OCI-LY1 (cell line): Measurements from ENCODE around the gene PIM1.

ENCODE experiments used
- H2AFZ ChIP-seq: fragments of 200-600 bp; sonication (generic), shearing (Covaris generic); 2 replicates; pipeline ENCODE4 v1.6.0; 2014; ENCODE audit warnings: antibody characterized with exemption, mild to moderate bottlenecking, low read length
- H3F3A ChIP-seq: fragments of 200-600 bp; sonication (generic), shearing (Covaris generic); 2 replicates; pipeline ENCODE4 v1.6.0; 2014; ENCODE audit warnings: mild to moderate bottlenecking, antibody characterized with exemption, low read length, moderate library complexity; ENCODE audit not compliant: insufficient read depth
- H3K27ac ChIP-seq: fragments of 200-600 bp; sonication (generic); 2 replicates; pipeline ENCODE4 v1.5.1; 2014; ENCODE audit warnings: low read length, mixed run types, mild to moderate bottlenecking, low read depth; ENCODE audit not compliant: poor library complexity, severe bottlenecking
- H3K27me3 ChIP-seq: fragments of 200-600 bp; sonication (generic); 2 replicates; pipeline ENCODE4 v1.6.0; 2014; ENCODE audit warnings: antibody characterized with exemption, mild to moderate bottlenecking, low read length, moderate library complexity; ENCODE audit not compliant: insufficient read depth
- H3K36me3 ChIP-seq: fragments of 200-600 bp; sonication (generic); 2 replicates; pipeline ENCODE4 v1.6.1; 2014; ENCODE audit warnings: mild to moderate bottlenecking, antibody characterized with exemption, low read length, moderate library complexity, mixed read lengths; ENCODE audit not compliant: insufficient read depth
- H3K4me1 ChIP-seq: fragments of 200-600 bp; sonication (generic); 2 replicates; pipeline ENCODE4 v1.5.1; 2014; ENCODE audit warnings: mild to moderate bottlenecking, low read length, moderate library complexity; ENCODE audit not compliant: insufficient read depth, severe bottlenecking
- H3K4me2 ChIP-seq: fragments of 200-600 bp; sonication (generic), shearing (Covaris generic); 2 replicates; pipeline ENCODE4 v1.6.1; 2014; ENCODE audit warnings: low read length
- H3K4me3 ChIP-seq: fragments of 200-600 bp; sonication (generic); 2 replicates; pipeline ENCODE4 v1.5.1; 2014; ENCODE audit warnings: low read length, low read depth, mild to moderate bottlenecking, mixed read lengths; ENCODE audit not compliant: poor library complexity, severe bottlenecking
- H3K79me2 ChIP-seq: fragments of 200-600 bp; shearing (Covaris generic); 2 replicates; pipeline ENCODE4 v1.6.1; 2016; ENCODE audit warnings: mixed run types, low read length, mixed read lengths; ENCODE audit not compliant: insufficient read depth
- H3K9ac ChIP-seq: fragments of 200-600 bp; sonication (generic), shearing (Covaris generic); 2 replicates; pipeline ENCODE4 v1.6.1; 2014; ENCODE audit warnings: mild to moderate bottlenecking, low read length, mixed read lengths
- H3K9me2 ChIP-seq: fragments of 200-600 bp; sonication (generic), shearing (Covaris generic); 2 replicates; pipeline ENCODE4 v1.6.1; 2014; ENCODE audit warnings: low read depth, mild to moderate bottlenecking, low read length, mixed read lengths
- H3K9me3 ChIP-seq: fragments of 200-600 bp; shearing (Covaris generic); 2 replicates; pipeline ENCODE4 v1.6.1; 2014; ENCODE audit warnings: low read length, mixed read lengths
- H4K20me1 ChIP-seq: fragments of 200-600 bp; sonication (generic), shearing (Covaris generic); 2 replicates; pipeline ENCODE4 v1.6.0; 2016; ENCODE audit warnings: mild to moderate bottlenecking, low read length; ENCODE audit not compliant: insufficient read depth
- CTCF ChIP-seq: fragments of 200-600 bp; sonication (generic), shearing (Covaris generic); IDR thresholded peaks from 2 replicates; pipeline ENCODE4 v1.5.1; 2017; ENCODE audit warnings: mild to moderate bottlenecking, antibody characterized with exemption, low read length, moderate library complexity, mixed read lengths
- EZH2 ChIP-seq: fragments of 200-600 bp; sonication (generic), shearing (Covaris generic); IDR thresholded peaks from 2 replicates; pipeline ENCODE4 v1.8.0; 2017; ENCODE audit warnings: borderline replicate concordance, mixed run types, mild to moderate bottlenecking, antibody characterized with exemption, low read length, moderate library complexity, mixed read lengths

Gene PIM1

DNA sequence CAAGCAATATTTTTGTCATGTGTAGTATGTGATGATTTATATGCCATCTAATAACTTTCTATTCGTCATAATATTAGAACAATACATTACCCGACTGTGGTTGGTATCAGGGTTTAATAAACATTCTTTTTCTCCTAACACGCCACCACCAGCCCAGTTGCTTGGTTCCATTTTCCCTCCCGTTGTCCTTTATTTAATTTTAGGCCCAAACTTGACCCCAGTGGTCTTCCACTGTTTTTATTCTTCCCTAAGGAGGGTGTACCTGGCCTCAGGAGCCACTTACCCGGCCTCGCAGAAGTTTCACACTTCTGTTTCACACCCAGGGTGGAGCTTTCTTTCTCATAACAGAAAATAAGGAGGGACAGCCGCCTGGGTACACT lies 33.1 kb upstream of the PIM1 start:
- peaks cover 7% of the 10 kb centered on the region; the same call in 1 of the 2 replicates for H3F3A ChIP-seq
- H3K79me2 ChIP-seq: no peaks in the 10 kb centered on the region
- H3K4me3 ChIP-seq: peak overlapping the region; percentile 49
- peak overlapping the region; percentile 79 for H3K4me2 ChIP-seq
- no peaks in the 10 kb centered on the region for H3K27me3 ChIP-seq
- H3K4me1 ChIP-seq: peaks cover 57% of the 10 kb centered on the region
- no peaks in the 10 kb centered on the region for H3K9me2 ChIP-seq
- H3K9me3 ChIP-seq: no peaks in the 10 kb centered on the region
- peak overlapping the region; percentile 79 for H3K9ac ChIP-seq
- H2AFZ ChIP-seq: peak overlapping the region; percentile 66
- H4K20me1 ChIP-seq: no peaks in the 10 kb centered on the region
- peak overlapping the region; percentile 88 for H3K27ac ChIP-seq
- TF ChIP-seq EZH2 (no peak), CTCF (no peak)
- no peaks in the 10 kb centered on the region for H3K36me3 ChIP-seq

DNA sequence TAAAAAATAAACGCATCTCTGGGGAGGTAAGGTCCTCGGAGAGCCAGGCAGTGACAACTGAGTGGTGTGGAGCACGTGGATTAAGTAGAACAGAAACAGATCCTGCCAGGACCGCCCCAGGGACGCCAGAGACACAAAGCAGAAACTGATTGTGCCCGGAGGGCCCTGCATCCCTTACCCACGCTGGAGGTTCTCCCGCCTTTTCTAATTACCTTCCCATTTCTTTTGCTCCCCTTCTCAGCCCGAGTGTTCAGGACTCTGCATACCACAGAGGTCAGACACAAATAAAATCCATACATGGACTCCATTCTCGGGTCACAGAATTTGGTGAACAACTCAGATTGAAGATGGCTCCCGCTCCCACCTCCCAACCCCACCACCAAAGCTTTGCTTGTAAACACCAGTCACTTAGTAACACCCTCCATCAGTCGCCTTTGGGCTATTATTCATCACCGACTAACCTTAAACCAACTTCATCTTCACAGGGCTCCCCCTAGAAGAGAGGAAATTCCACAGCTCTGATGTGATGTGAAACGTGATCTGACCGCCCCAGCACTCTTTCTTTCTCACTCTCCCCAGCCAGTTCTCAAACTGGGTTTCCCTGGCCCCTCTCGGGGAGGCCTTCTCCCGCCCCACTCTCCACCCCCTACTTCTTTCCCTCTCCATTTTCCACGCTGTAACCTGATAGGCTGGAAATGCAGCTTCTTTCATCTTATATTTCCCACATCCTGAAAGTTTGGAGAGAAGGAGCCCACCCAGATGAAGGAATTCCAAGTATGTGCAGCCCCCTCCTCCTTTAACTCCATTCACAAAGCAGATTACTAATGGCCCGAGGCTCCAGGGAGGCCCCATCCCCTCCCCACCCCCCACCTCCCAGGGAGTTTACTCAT lies 32.5 kb upstream of the PIM1 start:
- Histone ChIP-seq H3K4me1 (peaks cover 61% of the 10 kb centered on the region), H3K27me3 (no peaks in the 10 kb centered on the region), H3K9me3 (no peaks in the 10 kb centered on the region), H3K27ac (peak overlapping the region; percentile 88), H3K79me2 (no peaks in the 10 kb centered on the region), H3K4me3 (peak overlapping the region; percentile 49), H3K36me3 (no peaks in the 10 kb centered on the region), H3K9me2 (no peaks in the 10 kb centered on the region), H2AFZ (peak overlapping the region; percentile 66), H3K9ac (peak overlapping the region; percentile 79), H4K20me1 (no peaks in the 10 kb centered on the region), H3K4me2 (peak overlapping the region; percentile 79), H3F3A (peaks cover 12% of the 10 kb centered on the region; the same call in 1 of the 2 replicates)
- no peak for TF ChIP-seq EZH2
- no peak for TF ChIP-seq CTCF

DNA sequence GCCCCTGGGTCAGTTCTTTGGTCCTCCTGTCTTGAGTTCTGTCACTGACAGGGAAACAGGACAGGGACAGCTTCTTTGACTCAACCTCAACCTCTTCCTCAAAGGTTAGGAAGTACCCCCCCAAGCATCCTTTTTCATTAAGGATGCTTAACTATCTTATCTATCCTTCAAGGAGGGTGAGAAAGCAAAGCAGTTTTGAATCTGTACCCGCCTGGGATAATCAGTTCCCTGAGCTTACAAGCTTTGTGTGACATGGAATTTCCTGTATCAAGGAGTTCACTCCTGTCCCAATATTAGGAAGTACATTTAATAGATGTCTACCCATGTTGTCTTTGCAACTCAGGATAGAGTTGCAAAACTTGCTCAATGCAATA lies 31.1 kb upstream of the PIM1 start:
- Histone ChIP-seq H3K9ac (no peak overlapping the region), H4K20me1 (no peaks in the 10 kb centered on the region), H3K27ac (peak overlapping the region; percentile 64)

More for the DNA sequence above, 31.1 kb upstream of the PIM1 start:
- no peaks in the 10 kb centered on the region for H3K27me3 ChIP-seq
- no peaks in the 10 kb centered on the region for H3K36me3 ChIP-seq
- no peaks in the 10 kb centered on the region for H3K9me3 ChIP-seq
- H3K79me2 ChIP-seq: no peaks in the 10 kb centered on the region
- H3K9me2 ChIP-seq: no peaks in the 10 kb centered on the region
- no peak overlapping the region for H2AFZ ChIP-seq
- H3K4me2 ChIP-seq: no peak overlapping the region
- no peak overlapping the region for H3K4me3 ChIP-seq
- TF ChIP-seq CTCF: no peak
- TF ChIP-seq EZH2: no peak
- H3F3A ChIP-seq: peaks cover 12% of the 10 kb centered on the region; the same call in 1 of the 2 replicates
- H3K4me1 ChIP-seq: peaks cover 74% of the 10 kb centered on the region
